Mucosa of stomach (tissue), 1 donor: ENCODE measurements around the gene PRDM10.

Experiments
- H3K27me3 ChIP-seq: one replicate; pipeline ENCODE4 v1.7.0; 2013; ENCODE audit warnings: mild to moderate bottlenecking, low read length; ENCODE audit not compliant: control insufficient read depth, insufficient read depth
- H3K36me3 ChIP-seq: one replicate; pipeline ENCODE4 v1.7.0; 2013; ENCODE audit warnings: low read length; ENCODE audit not compliant: control insufficient read depth, insufficient read depth
- H3K4me1 ChIP-seq: one replicate; pipeline ENCODE4 v1.7.0; 2013; ENCODE audit warnings: mild to moderate bottlenecking, low read length; ENCODE audit not compliant: control insufficient read depth, insufficient read depth
- H3K4me3 ChIP-seq: one replicate; pipeline ENCODE4 v1.7.0; 2013; ENCODE audit warnings: low read length
- H3K9ac ChIP-seq: one replicate; pipeline ENCODE4 v1.7.0; 2013; ENCODE audit warnings: mild to moderate bottlenecking, low read length, moderate library complexity
- H3K9me3 ChIP-seq: one replicate; pipeline ENCODE4 v1.7.0; 2013; ENCODE audit warnings: mild to moderate bottlenecking, low read length, moderate library complexity; ENCODE audit not compliant: control insufficient read depth
- donor health status: Pancreatic carcinoma.

Gene PRDM10

GRCh38 chr11:129866311-129866710 lies 136.3 kb downstream of the PRDM10 start:
- Histone ChIP-seq H3K4me1 (peaks cover 31% of the 10 kb centered on the region), H3K27me3 (no peaks in the 10 kb centered on the region), H3K9me3 (no peaks in the 10 kb centered on the region), H3K9ac (peak overlapping the region; percentile 33), H3K36me3 (no peaks in the 10 kb centered on the region), H3K4me3 (no peak overlapping the region)

- H3K9me3 ChIP-seq, result no peaks in the 10 kb centered on the region
- no peaks in the 10 kb centered on the region for H3K27me3 ChIP-seq
- peaks cover 33% of the 10 kb centered on the region for H3K4me1 ChIP-seq
- H3K4me3 ChIP-seq, result no peak overlapping the region
- no peaks in the 10 kb centered on the region for H3K36me3 ChIP-seq
- H3K9ac ChIP-seq, result no peak overlapping the region
Observed at GRCh38 chr11:129865701-129866100, 136.9 kb downstream of the PRDM10 start.

- H3K9ac ChIP-seq, result no peak overlapping the region
- H3K9me3 ChIP-seq, result no peaks in the 10 kb centered on the region
- H3K27me3 ChIP-seq, result no peaks in the 10 kb centered on the region
- H3K36me3 ChIP-seq, result no peaks in the 10 kb centered on the region
- no peak overlapping the region for H3K4me3 ChIP-seq
- H3K4me1 ChIP-seq, result peaks cover 33% of the 10 kb centered on the region
Observed at GRCh38 chr11:129864811-129865210, 137.8 kb downstream of the PRDM10 start.

GRCh38 chr11:129861702-129862522 lies 140.7 kb downstream of the PRDM10 start:
- Histone ChIP-seq H3K4me3 (no peak overlapping the region), H3K9ac (peak overlapping the region; percentile 23), H3K9me3 (no peaks in the 10 kb centered on the region), H3K4me1 (peaks cover 30% of the 10 kb centered on the region), H3K27me3 (no peaks in the 10 kb centered on the region), H3K36me3 (no peaks in the 10 kb centered on the region)

- H3K36me3 ChIP-seq, result peaks cover 10% of the 10 kb centered on the region
Observed at GRCh38 chr11:129856036-129856435, 146.6 kb downstream of the PRDM10 start.

GRCh38 chr11:129855086-129855485 lies 147.5 kb downstream of the PRDM10 start:
- peaks cover 10% of the 10 kb centered on the region for H3K36me3 ChIP-seq
- no peak overlapping the region for H3K9ac ChIP-seq
- H3K4me1 ChIP-seq, result peaks cover 19% of the 10 kb centered on the region
- no peaks in the 10 kb centered on the region for H3K27me3 ChIP-seq
- no peak overlapping the region for H3K4me3 ChIP-seq
- no peaks in the 10 kb centered on the region for H3K9me3 ChIP-seq

More at GRCh38 chr11:129856036-129856435, 146.6 kb downstream of the PRDM10 start:
- Histone ChIP-seq H3K9me3 (no peaks in the 10 kb centered on the region), H3K27me3 (no peaks in the 10 kb centered on the region), H3K4me3 (no peak overlapping the region), H3K9ac (no peak overlapping the region), H3K4me1 (peaks cover 19% of the 10 kb centered on the region)

GRCh38 chr11:129854232-129854805 lies 148.3 kb downstream of the PRDM10 start:
- peak overlapping the region; percentile 11 for H3K9ac ChIP-seq
- no peaks in the 10 kb centered on the region for H3K9me3 ChIP-seq
- peaks cover 10% of the 10 kb centered on the region for H3K36me3 ChIP-seq
- peaks cover 19% of the 10 kb centered on the region for H3K4me1 ChIP-seq
- no peak overlapping the region for H3K4me3 ChIP-seq
- no peaks in the 10 kb centered on the region for H3K27me3 ChIP-seq

- no peaks in the 10 kb centered on the region for H3K9me3 ChIP-seq
- peaks cover 10% of the 10 kb centered on the region for H3K36me3 ChIP-seq
- H3K27me3 ChIP-seq, result no peaks in the 10 kb centered on the region
- peaks cover 21% of the 10 kb centered on the region for H3K4me1 ChIP-seq
- no peak overlapping the region for H3K4me3 ChIP-seq
- peak overlapping the region; percentile 11 for H3K9ac ChIP-seq
Observed at GRCh38 chr11:129853518-129854231, 149.0 kb downstream of the PRDM10 start.

- Histone ChIP-seq H3K27me3 (no peaks in the 10 kb centered on the region), H3K4me1 (peaks cover 26% of the 10 kb centered on the region), H3K4me3 (no peak overlapping the region), H3K36me3 (peaks cover 10% of the 10 kb centered on the region), H3K9me3 (no peaks in the 10 kb centered on the region), H3K9ac (no peak overlapping the region)
Observed at GRCh38 chr11:129852125-129852740, 150.4 kb downstream of the PRDM10 start.
